HG02763 (cell line): Measurements from ENCODE around the gene ANTXR2.
"Not testable (repeated sequence)": the region's sequence is repeated elsewhere in the genome, so short reads cannot be mapped to it uniquely, and the experiment has no call there.

ENCODE experiments used
- ATAC-seq: cut with Tn5 transposase; IDR thresholded peaks from one replicate; pipeline ENCODE4 v1.9.1; 2021; ENCODE audit warnings: mild to moderate bottlenecking, moderate library complexity; ENCODE audit not compliant: unreplicated experiment

The ANTXR2 gene

GRCh38 chr4:80072744-80073472 is at the start of gene ANTXR2:
Gene ANTXR2 (minus strand): TSS chr4:80073229. CDS start chr4:80072560, 669 bp downstream.
- peak; percentile 68 for ATAC-seq

- ATAC-seq, result not testable (repeated sequence)
Measured at GRCh38 chr4:80121815-80122214, 48.8 kb upstream of the ANTXR2 start.

GRCh38 chr4:80119620-80120019 is 46.6 kb upstream of the ANTXR2 start:
- ATAC-seq, result not testable (repeated sequence)

GRCh38 chr4:80116516-80116915 is 43.5 kb upstream of the ANTXR2 start:
- no peak for ATAC-seq

- ATAC-seq, result no peak
Measured at GRCh38 chr4:80115368-80116181, 42.5 kb upstream of the ANTXR2 start.

GRCh38 chr4:80114732-80115265 is 41.8 kb upstream of the ANTXR2 start:
- ATAC-seq, result no peak

GRCh38 chr4:80113615-80114014 is 40.6 kb upstream of the ANTXR2 start:
- ATAC-seq, result no peak

GRCh38 chr4:80112236-80112635 is 39.2 kb upstream of the ANTXR2 start:
- ATAC-seq, result no peak

- no peak for ATAC-seq
Measured at GRCh38 chr4:80111276-80111675, 38.2 kb upstream of the ANTXR2 start.

GRCh38 chr4:80107374-80107773 is 34.3 kb upstream of the ANTXR2 start:
- no peak for ATAC-seq

GRCh38 chr4:80104927-80105326 is 31.9 kb upstream of the ANTXR2 start:
- no peak for ATAC-seq

- no peak for ATAC-seq
Measured at GRCh38 chr4:80103629-80104028, 30.6 kb upstream of the ANTXR2 start.

GRCh38 chr4:80101792-80102116 is 28.7 kb upstream of the ANTXR2 start:
- ATAC-seq, result no peak

- no peak for ATAC-seq
Measured at GRCh38 chr4:80101071-80101791, 28.2 kb upstream of the ANTXR2 start.

GRCh38 chr4:80099671-80100070 is 26.6 kb upstream of the ANTXR2 start:
- no peak for ATAC-seq

GRCh38 chr4:80098635-80099034 is 25.6 kb upstream of the ANTXR2 start:
- ATAC-seq, result no peak

- no peak for ATAC-seq
Measured at GRCh38 chr4:80097400-80098177, 24.6 kb upstream of the ANTXR2 start.

- no peak for ATAC-seq
Measured at GRCh38 chr4:80096175-80096850, 23.3 kb upstream of the ANTXR2 start.

GRCh38 chr4:80094191-80094590 is 21.2 kb upstream of the ANTXR2 start:
- ATAC-seq, result no peak

- ATAC-seq, result no peak
Measured at GRCh38 chr4:80093563-80093962, 20.5 kb upstream of the ANTXR2 start.
